WERI-Rb-1 (cell line): ENCODE data around the gene MED6.

Source experiments
- DNase-seq: peaks from one replicate; pipeline ENCODE4 v3.0.0-alpha.2; 2020
- H3K27ac ChIP-seq: fragments of 250-450 bp; sonication (Bioruptor Pico); 2 replicates; pipeline ENCODE4 v1.5.1; 2020; ENCODE audit warnings: mild to moderate bottlenecking, moderate library complexity
- H3K27me3 ChIP-seq: fragments of 250-450 bp; sonication (Bioruptor Pico); 2 replicates; pipeline ENCODE4 v1.5.1; 2021; ENCODE audit warnings: mild to moderate bottlenecking, low read depth, moderate library complexity; ENCODE audit not compliant: insufficient read depth, severe bottlenecking
- H3K36me3 ChIP-seq: fragments of 250-450 bp; sonication (Bioruptor Pico); 2 replicates; pipeline ENCODE4 v1.5.1; 2020; ENCODE audit warnings: mild to moderate bottlenecking, moderate library complexity
- H3K4me3 ChIP-seq: 2 replicates; pipeline ENCODE4 v1.5.1; 2011; ENCODE audit warnings: low read depth, mild to moderate bottlenecking, control low read depth, low read length
- H3K9me3 ChIP-seq: fragments of 250-450 bp; sonication (Bioruptor Pico); 2 replicates; pipeline ENCODE4 v1.5.1; 2021; ENCODE audit warnings: mild to moderate bottlenecking, moderate library complexity; ENCODE audit not compliant: severe bottlenecking
- TF ChIP-seq, protein P1 (sequence below): IDR thresholded peaks from 2 replicates; pipeline ENCODE4 v1.5.1; 2011; ENCODE audit warnings: low read depth, mild to moderate bottlenecking, control low read depth, inconsistent platforms, low read length

Gene MED6

DNA sequence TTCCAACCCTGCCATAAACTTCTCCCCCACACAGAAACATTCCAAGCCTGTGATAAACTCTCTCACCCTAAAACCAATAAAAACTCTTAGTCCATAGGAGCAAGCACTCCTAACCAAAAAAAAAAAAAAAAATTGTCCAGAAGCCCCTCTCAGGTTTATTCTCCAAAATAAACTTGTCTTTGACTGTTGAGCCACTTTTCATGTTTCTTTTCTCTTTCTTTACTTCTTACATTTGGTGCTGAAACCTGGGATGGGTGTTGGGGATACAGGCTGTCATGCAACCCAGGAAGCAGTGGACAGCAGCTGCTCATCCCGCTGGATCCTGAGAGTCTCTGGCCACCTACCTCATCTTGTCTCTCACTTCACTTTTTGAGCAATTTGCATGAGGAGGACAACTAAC is 63.6 kb downstream of the MED6 start:
- Histone ChIP-seq H3K36me3 (no peaks in the 10 kb centered on the region; the same call in 1 of the 2 replicates), H3K9me3 (peaks cover 4% of the 10 kb centered on the region), H3K27ac (no peak overlapping the region), H3K4me3 (no peak overlapping the region), H3K27me3 (no peaks in the 10 kb centered on the region)
- TF ChIP-seq, protein P1, sequence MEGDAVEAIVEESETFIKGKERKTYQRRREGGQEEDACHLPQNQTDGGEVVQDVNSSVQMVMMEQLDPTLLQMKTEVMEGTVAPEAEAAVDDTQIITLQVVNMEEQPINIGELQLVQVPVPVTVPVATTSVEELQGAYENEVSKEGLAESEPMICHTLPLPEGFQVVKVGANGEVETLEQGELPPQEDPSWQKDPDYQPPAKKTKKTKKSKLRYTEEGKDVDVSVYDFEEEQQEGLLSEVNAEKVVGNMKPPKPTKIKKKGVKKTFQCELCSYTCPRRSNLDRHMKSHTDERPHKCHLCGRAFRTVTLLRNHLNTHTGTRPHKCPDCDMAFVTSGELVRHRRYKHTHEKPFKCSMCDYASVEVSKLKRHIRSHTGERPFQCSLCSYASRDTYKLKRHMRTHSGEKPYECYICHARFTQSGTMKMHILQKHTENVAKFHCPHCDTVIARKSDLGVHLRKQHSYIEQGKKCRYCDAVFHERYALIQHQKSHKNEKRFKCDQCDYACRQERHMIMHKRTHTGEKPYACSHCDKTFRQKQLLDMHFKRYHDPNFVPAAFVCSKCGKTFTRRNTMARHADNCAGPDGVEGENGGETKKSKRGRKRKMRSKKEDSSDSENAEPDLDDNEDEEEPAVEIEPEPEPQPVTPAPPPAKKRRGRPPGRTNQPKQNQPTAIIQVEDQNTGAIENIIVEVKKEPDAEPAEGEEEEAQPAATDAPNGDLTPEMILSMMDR, result no peak
- DNase-seq, result no peak

DNA sequence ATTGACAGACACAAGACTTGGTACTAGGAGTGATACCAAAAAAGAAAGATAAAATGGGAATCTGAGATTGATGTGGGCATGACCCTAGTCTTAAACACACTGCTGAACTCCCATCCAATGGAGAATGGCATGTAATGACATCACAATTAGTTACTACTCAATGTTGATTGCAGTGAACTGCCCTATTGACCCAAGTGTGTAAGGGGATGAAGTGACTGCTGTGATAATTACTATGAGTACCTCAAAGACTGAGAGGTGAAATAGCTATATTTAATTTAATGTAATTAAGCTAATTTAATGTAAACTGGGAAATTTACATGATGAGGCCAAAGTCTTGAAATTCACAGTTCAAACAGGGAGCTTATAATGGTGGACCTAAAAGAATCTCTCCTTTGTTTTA is 65.6 kb downstream of the MED6 start, which contains the start of gene ADAM20:
TSS of gene ADAM20 (minus strand) at position 101 of the 400 bp plus-strand sequence. CDS start 10,247 bp downstream, outside the sequence.
- TF ChIP-seq, protein P1, result no peak
- no peaks in the 10 kb centered on the region for H3K27me3 ChIP-seq
- H3K36me3 ChIP-seq, result no peaks in the 10 kb centered on the region; the same call in 1 of the 2 replicates
- H3K27ac ChIP-seq, result no peak within 1 kb of the TSS
- H3K9me3 ChIP-seq, result peaks cover 4% of the 10 kb centered on the region
- no peak for DNase-seq
- no peak within 1 kb of the TSS for H3K4me3 ChIP-seq
